Measurements from ENCODE around the gene PDHX.

DNA sequence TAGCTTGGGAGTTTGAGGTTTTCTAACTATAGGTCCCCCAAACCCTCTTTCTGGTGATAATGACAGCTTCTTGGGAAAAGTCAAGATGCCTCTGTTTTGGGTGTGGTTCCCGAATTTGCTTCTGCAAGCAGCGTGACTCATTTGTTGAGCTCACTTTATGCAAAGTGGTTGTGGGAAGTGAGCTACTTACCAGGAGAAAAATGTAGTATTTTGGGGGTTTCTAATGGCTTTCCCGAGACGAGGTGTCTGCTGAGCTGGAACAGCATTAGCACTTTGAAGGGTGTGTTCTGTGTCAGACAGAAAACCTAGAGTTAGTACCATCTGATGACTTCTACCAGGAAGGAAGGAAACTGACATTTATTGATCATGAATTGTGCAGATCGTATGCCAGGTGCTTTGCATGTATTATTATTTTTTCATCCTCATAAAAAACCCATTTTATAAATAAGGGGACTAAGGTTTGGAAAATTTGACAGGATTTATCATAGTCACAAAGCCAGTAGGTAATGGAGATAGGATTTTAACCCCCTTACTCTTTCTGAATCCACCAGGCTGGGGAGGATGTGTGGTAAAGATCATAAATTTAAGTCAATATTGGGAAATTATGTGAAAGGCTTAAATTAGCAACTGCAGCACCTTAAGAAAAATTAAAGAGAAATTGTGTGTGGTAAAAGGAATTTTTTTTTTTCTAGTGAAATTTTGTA is 113.7 kb downstream of the PDHX start:
- TF ChIP-seq, protein P1, sequence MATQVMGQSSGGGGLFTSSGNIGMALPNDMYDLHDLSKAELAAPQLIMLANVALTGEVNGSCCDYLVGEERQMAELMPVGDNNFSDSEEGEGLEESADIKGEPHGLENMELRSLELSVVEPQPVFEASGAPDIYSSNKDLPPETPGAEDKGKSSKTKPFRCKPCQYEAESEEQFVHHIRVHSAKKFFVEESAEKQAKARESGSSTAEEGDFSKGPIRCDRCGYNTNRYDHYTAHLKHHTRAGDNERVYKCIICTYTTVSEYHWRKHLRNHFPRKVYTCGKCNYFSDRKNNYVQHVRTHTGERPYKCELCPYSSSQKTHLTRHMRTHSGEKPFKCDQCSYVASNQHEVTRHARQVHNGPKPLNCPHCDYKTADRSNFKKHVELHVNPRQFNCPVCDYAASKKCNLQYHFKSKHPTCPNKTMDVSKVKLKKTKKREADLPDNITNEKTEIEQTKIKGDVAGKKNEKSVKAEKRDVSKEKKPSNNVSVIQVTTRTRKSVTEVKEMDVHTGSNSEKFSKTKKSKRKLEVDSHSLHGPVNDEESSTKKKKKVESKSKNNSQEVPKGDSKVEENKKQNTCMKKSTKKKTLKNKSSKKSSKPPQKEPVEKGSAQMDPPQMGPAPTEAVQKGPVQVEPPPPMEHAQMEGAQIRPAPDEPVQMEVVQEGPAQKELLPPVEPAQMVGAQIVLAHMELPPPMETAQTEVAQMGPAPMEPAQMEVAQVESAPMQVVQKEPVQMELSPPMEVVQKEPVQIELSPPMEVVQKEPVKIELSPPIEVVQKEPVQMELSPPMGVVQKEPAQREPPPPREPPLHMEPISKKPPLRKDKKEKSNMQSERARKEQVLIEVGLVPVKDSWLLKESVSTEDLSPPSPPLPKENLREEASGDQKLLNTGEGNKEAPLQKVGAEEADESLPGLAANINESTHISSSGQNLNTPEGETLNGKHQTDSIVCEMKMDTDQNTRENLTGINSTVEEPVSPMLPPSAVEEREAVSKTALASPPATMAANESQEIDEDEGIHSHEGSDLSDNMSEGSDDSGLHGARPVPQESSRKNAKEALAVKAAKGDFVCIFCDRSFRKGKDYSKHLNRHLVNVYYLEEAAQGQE (IDR thresholded peaks at IDR 0.05; ENCODE audit: low read depth), result no peak
- TF ChIP-seq ZBTB7A (IDR thresholded peaks at IDR 0.05; ENCODE audit: low read depth), result no peak
- TF ChIP-seq TEAD4 (IDR thresholded peaks at IDR 0.05), result no peak
- no peak for TF ChIP-seq EGR1 (IDR thresholded peaks at IDR 0.05)
- no peak for TF ChIP-seq CEBPB (IDR thresholded peaks at IDR 0.05)
- TF ChIP-seq MAX (IDR thresholded peaks at IDR 0.05), result no peak
- no peak for TF ChIP-seq CREB1 (IDR thresholded peaks at IDR 0.05; ENCODE audit: low read depth)
- no peak for TF ChIP-seq YY1 (IDR thresholded peaks at IDR 0.05; ENCODE audit: low read depth)
- TF ChIP-seq NFIC (IDR thresholded peaks at IDR 0.05), result no peak
- TF ChIP-seq TAF1 (IDR thresholded peaks at IDR 0.05; ENCODE audit: low read depth), result no peak
- TF ChIP-seq EP300 (IDR thresholded peaks at IDR 0.05; ENCODE audit: borderline replicate concordance), result no peak
- TF ChIP-seq FOXM1 (IDR thresholded peaks at IDR 0.05; ENCODE audit: borderline replicate concordance, low read depth), result no peak
- no peak for TF ChIP-seq RAD21 (IDR thresholded peaks at IDR 0.05; ENCODE audit: low read depth)

Measured in Ishikawa (cell line).